ENCODE data around the gene ASTN2.

The ASTN2 gene

DNA sequence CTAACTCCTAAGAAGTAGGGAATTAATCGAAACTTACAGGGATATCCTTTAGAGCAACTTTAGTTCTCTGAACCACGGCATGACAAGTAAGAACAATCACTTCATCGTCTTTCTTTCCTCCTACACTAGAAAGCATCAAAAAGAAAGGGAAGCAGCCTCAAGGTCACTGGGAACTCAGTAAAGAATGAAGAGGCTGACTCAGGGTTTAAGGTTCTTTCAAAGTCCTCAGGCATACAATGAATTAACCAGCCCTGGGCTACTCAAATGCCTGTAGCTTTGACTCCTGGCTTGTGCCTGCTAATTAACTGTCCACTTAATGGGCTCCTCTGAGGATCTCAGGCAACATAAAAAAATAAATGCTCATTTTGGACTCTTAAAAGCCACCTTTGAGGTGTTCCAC is 625.8 kb downstream of the ASTN2 start:
- DNase-seq, result no peak

DNA sequence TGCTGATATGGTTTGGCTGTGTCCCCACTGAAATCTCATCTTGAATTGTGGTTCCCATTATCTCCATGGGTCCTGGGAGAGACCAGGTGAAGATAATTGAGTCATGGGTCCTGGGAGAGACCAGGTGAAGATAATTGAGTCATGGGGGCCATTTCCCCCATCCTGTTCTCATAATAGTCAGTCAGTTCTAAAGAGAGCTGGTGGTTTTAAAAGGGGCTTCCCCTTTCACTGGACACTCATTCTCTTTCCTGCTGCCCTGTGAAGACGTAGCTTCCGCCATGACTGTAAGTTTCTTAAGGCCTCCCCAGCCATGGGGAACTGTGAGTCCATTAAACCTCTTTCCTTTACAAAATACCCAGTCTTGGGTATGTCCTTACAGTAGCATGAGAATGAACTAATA is 628.1 kb downstream of the ASTN2 start:
- no peak for DNase-seq

- DNase-seq, result no peak
Measured at GRCh38 chr9:116777116-116777515, 637.7 kb downstream of the ASTN2 start.

GRCh38 chr9:116774421-116775180 is 640.3 kb downstream of the ASTN2 start:
- no peak for DNase-seq

GRCh38 chr9:116767219-116767618 is 647.6 kb downstream of the ASTN2 start:
- no peak for DNase-seq

- DNase-seq, result no peak
Measured at GRCh38 chr9:116765011-116765410, 649.8 kb downstream of the ASTN2 start.

DNA sequence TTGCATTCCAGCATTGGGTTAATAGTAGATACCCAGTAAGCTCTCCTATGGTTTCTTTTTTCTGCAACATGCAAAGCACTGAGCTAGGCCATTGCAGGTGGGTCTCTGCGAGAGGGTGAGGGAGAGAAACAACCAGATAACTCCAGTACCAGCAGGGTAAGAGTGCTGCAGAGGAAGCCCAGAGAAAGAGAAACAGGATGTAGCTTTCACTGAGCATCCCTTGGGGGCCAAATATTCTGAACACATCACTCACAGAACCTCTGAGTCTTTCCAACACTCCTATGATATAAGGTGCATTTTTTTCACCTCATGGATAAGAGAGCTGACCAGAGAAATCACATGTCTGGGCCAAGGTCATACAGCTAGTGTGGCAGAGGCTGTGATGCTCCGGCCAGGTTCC is 651.1 kb downstream of the ASTN2 start:
- no peak for DNase-seq

- no peak for DNase-seq
Measured at GRCh38 chr9:116760636-116761035, 654.2 kb downstream of the ASTN2 start.

DNA sequence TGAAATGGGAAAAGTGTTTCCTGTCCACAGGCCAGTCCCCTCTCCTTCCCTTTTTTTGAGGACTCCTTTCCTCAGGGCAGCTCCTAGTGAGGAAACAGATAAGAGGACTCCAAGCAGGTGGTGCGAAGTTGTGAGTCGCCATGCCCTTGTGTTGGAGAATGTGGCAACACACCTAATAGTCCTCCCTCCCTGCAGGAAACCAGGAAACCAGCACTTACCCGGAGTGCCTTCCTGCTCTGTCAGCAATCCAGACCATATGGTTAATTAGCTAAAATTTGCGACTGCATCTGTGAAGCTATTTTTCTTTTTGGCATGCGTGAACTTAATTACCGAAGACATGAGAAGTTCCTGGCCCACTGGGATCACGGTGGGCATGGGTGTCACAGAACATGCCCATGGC is 657.8 kb downstream of the ASTN2 start:
- DNase-seq, result no peak

GRCh38 chr9:116753389-116753788 is 661.5 kb downstream of the ASTN2 start:
- DNase-seq, result no peak

- DNase-seq, result no peak
Measured at GRCh38 chr9:116750510-116750909, 664.3 kb downstream of the ASTN2 start.

GRCh38 chr9:116749772-116750171 is 665.1 kb downstream of the ASTN2 start:
- DNase-seq, result no peak

GRCh38 chr9:116749176-116749575 is 665.7 kb downstream of the ASTN2 start:
- no peak for DNase-seq

DNA sequence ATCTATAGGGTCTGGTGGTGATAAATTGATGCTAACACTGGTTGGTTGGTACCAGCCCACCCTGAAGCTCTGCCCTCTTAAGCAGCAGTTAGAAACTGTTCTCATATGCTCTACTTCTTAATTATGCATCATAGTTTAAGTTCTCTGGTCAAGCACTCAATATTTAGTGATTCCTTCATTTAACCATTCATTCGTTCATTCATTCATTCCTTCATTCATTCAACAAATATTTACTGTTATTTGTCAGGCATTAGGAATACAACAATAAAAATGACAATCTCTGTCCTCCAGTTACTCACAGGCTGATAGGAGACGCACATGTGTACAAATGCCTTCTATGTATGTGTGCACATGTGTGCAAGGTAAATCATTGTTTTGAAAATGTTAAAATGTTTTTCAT is 673.1 kb downstream of the ASTN2 start:
- no peak for DNase-seq

DNA sequence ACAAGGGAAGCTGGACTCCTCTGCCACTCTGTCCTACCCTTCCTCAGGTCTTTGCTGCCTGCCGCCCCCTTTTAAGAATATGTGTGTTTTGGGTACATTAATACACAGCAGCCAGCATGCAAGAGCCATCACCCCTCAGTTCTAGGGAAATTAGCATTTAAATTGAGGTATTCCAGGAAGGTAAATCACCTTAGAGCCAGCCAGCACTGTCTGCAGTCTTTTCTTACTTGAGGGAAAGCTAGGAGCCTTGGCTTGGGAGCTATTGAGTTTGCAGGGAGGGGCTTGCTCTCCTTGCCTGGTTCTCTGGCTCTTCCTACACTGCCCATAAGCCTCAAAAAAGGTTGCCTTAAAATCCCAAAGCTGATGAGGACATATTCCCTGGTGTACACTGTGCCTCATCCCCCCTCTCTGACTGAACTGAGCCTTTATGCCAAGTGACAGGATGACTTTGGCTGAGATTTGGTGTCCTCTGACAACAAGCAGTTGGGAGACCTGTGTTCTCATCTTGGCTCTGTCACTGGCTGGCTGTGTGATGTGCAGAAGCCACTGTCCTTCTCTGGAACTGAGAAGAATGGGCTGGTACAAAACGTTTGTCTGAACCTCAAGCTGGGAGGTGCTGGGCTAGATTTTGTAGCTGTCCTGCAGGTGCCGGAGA is 673.6 kb downstream of the ASTN2 start:
- DNase-seq, result no peak

DNA sequence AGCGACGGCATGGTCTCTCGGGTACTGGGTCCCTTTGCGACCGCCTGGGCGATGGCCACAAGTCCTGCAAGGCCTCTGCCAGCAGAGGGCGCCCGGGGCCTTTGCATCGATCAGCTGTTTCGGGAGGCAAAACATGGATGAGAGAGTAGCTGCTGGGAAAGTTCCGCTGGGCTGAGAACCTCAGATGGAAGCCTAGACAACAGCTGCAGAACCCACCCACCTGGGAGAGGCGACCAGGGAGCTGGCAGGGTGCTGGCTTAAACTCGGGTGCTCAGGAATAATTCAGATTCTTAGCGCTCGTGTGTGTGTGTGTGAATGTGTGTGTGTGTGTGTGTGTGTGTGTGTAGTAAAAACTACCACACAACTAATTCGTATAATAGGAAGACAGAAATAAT is 677.7 kb downstream of the ASTN2 start:
- peak; percentile 6 for DNase-seq

- no peak for DNase-seq
Measured at GRCh38 chr9:116736399-116737151, 678.3 kb downstream of the ASTN2 start.

DNA sequence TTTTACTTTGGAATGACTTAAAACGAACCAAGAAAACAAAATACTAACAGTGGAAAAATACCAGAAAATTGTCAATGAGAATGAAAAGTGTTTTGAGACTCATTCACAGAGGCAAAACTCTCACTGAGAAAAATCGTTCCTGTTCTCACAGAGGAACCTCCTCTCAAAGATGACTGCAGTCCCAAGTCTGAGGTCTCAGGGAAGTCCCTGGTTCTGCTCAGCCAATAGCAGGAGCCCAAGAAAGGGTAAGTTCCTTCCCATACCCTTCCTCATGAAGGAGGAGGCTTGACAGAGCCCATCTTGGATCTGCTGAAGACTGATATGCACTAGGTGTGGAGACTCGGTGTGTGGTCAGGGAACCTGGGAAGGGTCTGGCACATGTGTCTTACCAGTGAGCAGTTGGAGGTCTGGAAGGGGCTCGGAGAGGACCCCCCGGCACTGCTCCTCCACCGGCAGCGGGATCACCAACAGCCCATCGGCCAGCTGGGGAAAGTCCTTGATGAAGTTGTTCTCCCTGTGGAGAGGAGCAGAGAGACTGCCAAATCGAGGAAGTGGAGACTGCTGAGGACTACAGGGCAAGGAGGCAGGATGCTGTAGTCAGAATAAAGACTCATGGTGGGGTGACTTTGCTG is 681.7 kb downstream of the ASTN2 start:
- DNase-seq, result no peak

GRCh38 chr9:116726602-116727001 is 688.3 kb downstream of the ASTN2 start:
- no peak for DNase-seq

GRCh38 chr9:116724123-116724522 is 690.7 kb downstream of the ASTN2 start:
- no peak for DNase-seq

DNA sequence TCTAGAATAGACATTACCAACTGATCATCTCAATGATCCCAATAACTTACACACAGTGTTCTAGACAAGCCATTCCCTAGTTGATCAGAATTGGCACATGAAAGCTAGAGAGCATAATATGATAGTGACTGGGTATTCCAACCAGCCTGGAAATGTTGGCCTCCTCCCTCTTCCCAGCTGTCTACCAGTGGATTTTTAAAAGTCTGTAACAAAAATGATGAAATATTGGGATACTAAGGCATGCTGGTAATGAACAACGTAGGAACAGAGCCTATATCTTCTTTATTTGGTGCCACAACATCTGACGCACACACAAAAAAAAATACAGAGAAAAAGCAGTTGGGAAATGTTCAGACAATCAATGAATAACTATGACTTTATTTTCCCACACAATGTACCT is 692.9 kb downstream of the ASTN2 start:
- no peak for DNase-seq

DNA sequence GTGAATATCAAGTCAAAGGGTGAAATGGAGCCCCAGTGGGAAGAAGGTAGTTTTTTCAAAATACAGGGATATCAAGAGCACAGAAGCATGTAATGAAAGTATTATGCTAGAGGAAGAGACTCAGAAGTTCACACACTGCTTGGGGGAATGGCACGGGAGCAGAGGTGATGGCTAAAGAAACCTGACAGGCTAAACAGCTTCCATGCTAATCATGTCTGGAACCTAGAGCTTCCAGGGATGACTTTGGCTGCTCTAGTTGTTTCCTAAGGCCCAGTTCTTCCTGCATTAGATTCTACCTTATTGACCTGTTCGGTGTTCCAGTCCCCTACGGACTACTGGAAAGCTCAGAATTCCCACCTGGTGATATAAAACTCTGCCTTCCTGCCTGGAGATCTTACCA is 693.4 kb downstream of the ASTN2 start:
- DNase-seq, result no peak

- DNase-seq, result no peak
Measured at GRCh38 chr9:116720111-116720510, 694.7 kb downstream of the ASTN2 start.

DNA sequence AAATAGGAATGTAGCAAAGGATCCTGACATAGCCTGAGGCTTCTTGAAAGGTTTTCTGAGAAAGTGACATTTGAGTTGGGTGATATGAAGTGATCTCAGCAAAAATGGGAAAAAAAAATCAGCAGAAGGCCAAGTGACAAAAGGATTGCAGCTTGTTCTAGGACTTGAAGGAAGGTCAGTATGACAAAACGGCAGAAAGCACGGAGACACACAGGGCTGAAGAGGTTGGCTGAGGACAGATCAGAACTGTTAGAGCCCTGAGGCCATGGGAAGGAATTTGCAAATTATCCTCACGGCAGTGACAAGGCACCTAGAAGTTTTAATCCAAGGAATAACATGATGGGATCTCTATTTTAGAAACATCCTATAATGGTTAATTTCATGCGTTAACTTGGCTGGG is 696.7 kb downstream of the ASTN2 start:
- DNase-seq, result no peak

All from SHP77 treated with DMSO at 0.1 percent for 48 hours (cell line).